SK-N-MC (cell line): Measurements from ENCODE around the gene ITGB2.

Source experiments
- EZH2 ChIP-seq: fragments of 200-600 bp; sonication (generic); IDR thresholded peaks from one replicate; pipeline ENCODE4 v1.6.1; 2017; ENCODE audit warnings: antibody characterized with exemption
- FOXP2 ChIP-seq: optimal IDR thresholded peaks from 2 replicates; pipeline ENCODE3; 2011; ENCODE audit warnings: mild to moderate bottlenecking, moderate library complexity; ENCODE audit not compliant: insufficient read depth; ENCODE audit errors: extremely low read length, control extremely low read depth
- POLR2AphosphoS5 ChIP-seq: IDR thresholded peaks from 2 replicates; pipeline ENCODE4 v1.6.1; 2012; ENCODE audit warnings: mild to moderate bottlenecking, low read depth, low read length, borderline replicate concordance

GRCh38 chr21:44874240-44874496, 46.5 kb downstream of the ITGB2 start:
- no peak for TF ChIP-seq POLR2AphosphoS5
- TF ChIP-seq FOXP2 = no peak
- no peak for TF ChIP-seq EZH2
